Measurements from ENCODE around the gene KCNK2.

Gene KCNK2

DNA sequence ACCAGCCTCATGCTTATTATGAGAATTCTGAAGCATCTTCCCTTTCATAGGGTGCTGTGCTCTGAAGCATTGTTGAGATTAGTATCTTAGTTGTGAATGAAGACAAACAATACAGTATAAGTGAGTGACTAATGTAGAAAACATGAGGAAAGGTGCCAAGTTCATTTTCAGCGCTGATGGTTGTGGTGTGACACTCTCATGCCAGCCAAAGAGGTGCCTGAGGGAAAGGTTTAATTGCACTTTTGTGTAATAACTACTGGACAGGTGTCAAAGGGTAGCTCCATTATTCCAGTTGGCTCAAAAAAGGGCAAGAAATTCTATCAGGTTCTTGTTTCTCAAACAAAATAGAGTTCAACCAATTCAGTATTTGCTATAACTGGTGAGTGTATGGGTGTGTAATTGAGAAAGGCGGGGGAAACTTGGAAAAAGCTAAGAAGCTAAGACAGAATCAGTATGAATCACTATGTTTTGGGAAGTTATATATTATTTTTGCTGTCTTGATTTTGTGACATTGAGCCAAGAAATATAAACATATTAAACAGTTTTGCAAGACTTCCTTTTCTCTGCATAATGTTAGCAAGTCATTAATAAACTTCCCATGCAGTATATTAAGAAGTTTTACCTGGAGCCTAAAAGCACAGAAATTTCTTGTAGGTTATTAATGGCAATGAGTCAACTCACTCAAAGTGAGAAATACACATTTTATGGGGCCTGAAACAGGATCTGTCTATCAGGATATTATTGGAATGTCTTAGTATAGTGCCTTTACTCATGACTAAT, 31.8 kb downstream of the KCNK2 start:
- TF ChIP-seq SIN3A (IDR thresholded peaks at IDR 0.05; ENCODE audit: borderline replicate concordance, insufficient read depth, low read length) (0 out of 2 replicates have a peak, but pooled peaks have one; percentile 12), POLR2AphosphoS5 (IDR thresholded peaks at IDR 0.05; ENCODE audit: low read depth, low read length) (no peak)

DNA sequence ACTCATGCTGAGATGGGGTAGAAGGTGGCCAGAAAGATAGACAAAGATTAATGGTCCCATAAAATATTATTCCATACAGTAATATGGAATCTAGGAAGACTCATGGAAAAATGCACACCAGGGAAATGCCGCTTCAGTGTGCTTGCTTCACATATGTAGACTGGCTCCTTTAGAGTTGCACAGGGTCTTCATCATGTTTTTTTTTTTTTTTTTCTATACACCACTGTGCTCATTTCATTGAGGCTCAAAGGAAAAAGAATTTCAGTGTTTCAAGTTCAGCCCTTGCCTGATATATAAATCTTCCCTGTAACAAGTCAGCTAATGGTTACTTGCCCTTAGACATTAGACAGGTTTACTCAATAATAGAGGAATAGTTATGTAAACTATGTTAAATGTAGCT, 33.2 kb downstream of the KCNK2 start:
- TF ChIP-seq TAF1 (IDR thresholded peaks at IDR 0.05; ENCODE audit: borderline replicate concordance, insufficient read depth, low read length) (no peak), POLR2AphosphoS5 (IDR thresholded peaks at IDR 0.05; ENCODE audit: low read depth, low read length) (no peak), FOXP2 (optimal IDR thresholded peaks at IDR 0.05; ENCODE audit: borderline replicate concordance, extremely low read depth, extremely low read length, insufficient read depth) (no peak), SIN3A (IDR thresholded peaks at IDR 0.05; ENCODE audit: borderline replicate concordance, insufficient read depth, low read length) (no peak)
- TF ChIP-seq, protein P1, sequence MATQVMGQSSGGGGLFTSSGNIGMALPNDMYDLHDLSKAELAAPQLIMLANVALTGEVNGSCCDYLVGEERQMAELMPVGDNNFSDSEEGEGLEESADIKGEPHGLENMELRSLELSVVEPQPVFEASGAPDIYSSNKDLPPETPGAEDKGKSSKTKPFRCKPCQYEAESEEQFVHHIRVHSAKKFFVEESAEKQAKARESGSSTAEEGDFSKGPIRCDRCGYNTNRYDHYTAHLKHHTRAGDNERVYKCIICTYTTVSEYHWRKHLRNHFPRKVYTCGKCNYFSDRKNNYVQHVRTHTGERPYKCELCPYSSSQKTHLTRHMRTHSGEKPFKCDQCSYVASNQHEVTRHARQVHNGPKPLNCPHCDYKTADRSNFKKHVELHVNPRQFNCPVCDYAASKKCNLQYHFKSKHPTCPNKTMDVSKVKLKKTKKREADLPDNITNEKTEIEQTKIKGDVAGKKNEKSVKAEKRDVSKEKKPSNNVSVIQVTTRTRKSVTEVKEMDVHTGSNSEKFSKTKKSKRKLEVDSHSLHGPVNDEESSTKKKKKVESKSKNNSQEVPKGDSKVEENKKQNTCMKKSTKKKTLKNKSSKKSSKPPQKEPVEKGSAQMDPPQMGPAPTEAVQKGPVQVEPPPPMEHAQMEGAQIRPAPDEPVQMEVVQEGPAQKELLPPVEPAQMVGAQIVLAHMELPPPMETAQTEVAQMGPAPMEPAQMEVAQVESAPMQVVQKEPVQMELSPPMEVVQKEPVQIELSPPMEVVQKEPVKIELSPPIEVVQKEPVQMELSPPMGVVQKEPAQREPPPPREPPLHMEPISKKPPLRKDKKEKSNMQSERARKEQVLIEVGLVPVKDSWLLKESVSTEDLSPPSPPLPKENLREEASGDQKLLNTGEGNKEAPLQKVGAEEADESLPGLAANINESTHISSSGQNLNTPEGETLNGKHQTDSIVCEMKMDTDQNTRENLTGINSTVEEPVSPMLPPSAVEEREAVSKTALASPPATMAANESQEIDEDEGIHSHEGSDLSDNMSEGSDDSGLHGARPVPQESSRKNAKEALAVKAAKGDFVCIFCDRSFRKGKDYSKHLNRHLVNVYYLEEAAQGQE (IDR thresholded peaks at IDR 0.05; ENCODE audit: insufficient read depth in 1 of 2, low read depth in 2 of 2, low read length in 2 of 2) = no peak

GRCh38 chr1:215118081-215118480, 35.5 kb downstream of the KCNK2 start:
- TF ChIP-seq TAF1 (IDR thresholded peaks at IDR 0.05; ENCODE audit: borderline replicate concordance, insufficient read depth, low read length) = no peak
- TF ChIP-seq POLR2AphosphoS5 (IDR thresholded peaks at IDR 0.05; ENCODE audit: low read depth, low read length) = no peak
- no peak for TF ChIP-seq FOXP2 (optimal IDR thresholded peaks at IDR 0.05; ENCODE audit: borderline replicate concordance, extremely low read depth, extremely low read length, insufficient read depth)
- TF ChIP-seq, protein P1 (IDR thresholded peaks at IDR 0.05; ENCODE audit: insufficient read depth in 1 of 2, low read depth in 2 of 2, low read length in 2 of 2) = no peak
- TF ChIP-seq SIN3A (IDR thresholded peaks at IDR 0.05; ENCODE audit: borderline replicate concordance, insufficient read depth, low read length) = no peak

DNA sequence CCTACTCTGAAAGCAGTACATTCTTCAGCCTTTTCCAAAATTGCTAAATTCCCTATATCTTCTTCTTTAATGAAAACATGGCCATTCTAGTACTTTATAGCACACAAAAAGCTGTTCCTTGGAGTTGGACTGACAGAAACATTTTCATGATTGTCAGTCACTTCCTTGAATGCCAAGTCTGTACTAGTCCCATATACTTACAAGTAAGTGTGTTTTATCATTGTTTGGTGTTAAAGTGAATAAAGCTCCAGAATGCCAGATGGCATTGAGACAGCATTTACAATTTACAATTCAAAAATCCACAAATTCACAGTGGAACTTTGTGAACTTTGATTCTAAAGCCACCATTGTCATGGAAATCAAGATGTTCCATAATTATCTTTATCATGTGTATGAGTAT, 36.5 kb downstream of the KCNK2 start:
- TF ChIP-seq TAF1 (IDR thresholded peaks at IDR 0.05; ENCODE audit: borderline replicate concordance, insufficient read depth, low read length) (no peak), POLR2AphosphoS5 (IDR thresholded peaks at IDR 0.05; ENCODE audit: low read depth, low read length) (no peak), FOXP2 (optimal IDR thresholded peaks at IDR 0.05; ENCODE audit: borderline replicate concordance, extremely low read depth, extremely low read length, insufficient read depth) (no peak), SIN3A (IDR thresholded peaks at IDR 0.05; ENCODE audit: borderline replicate concordance, insufficient read depth, low read length) (no peak)
- TF ChIP-seq, protein P1 (IDR thresholded peaks at IDR 0.05; ENCODE audit: insufficient read depth in 1 of 2, low read depth in 2 of 2, low read length in 2 of 2) = no peak

DNA sequence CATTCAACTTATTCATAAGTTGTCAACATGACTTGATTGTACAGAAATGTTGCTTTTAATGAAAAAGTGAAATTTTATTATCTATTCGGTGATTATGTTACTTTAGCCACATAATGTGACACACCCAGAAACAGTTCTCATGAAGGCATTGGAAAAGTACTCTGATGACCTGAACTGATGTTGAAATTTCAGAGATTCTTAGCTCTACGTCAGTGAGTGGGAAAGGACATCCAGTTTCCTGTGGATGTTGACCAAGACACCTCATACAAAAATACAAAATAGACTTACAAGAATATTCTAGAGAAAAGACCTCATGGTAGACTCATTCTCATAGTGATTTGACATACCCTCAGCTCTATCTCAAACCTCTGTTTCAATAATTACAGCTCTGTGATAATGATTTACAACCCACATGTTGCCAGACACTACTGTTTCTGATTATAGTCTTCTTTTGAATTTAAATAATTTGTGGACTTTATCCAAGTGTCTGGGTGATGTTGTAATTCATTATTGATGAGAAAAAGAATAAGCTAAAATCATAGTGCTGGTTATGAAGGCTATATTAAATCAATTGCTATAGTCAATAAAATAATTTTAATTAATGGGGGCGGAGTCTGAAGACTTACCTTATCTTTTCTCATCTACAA, 37.3 kb downstream of the KCNK2 start:
- TF ChIP-seq TAF1 (IDR thresholded peaks at IDR 0.05; ENCODE audit: borderline replicate concordance, insufficient read depth, low read length) (no peak), SIN3A (IDR thresholded peaks at IDR 0.05; ENCODE audit: borderline replicate concordance, insufficient read depth, low read length) (no peak), FOXP2 (optimal IDR thresholded peaks at IDR 0.05; ENCODE audit: borderline replicate concordance, extremely low read depth, extremely low read length, insufficient read depth) (no peak), POLR2AphosphoS5 (IDR thresholded peaks at IDR 0.05; ENCODE audit: low read depth, low read length) (no peak)
- TF ChIP-seq, protein P1 (IDR thresholded peaks at IDR 0.05; ENCODE audit: insufficient read depth in 1 of 2, low read depth in 2 of 2, low read length in 2 of 2) = no peak
